HG03135 (cell line): Measurements from ENCODE around the gene KIF6.
"Not testable (repeated sequence)": the region's sequence is repeated elsewhere in the genome, so short reads cannot be mapped to it uniquely, and the experiment has no call there.

Source experiments
- ATAC-seq: cut with Tn5 transposase; IDR thresholded peaks from one replicate; pipeline ENCODE4 v1.9.1; 2021; ENCODE audit warnings: mild to moderate bottlenecking, moderate library complexity; ENCODE audit not compliant: unreplicated experiment

KIF6 gene

DNA sequence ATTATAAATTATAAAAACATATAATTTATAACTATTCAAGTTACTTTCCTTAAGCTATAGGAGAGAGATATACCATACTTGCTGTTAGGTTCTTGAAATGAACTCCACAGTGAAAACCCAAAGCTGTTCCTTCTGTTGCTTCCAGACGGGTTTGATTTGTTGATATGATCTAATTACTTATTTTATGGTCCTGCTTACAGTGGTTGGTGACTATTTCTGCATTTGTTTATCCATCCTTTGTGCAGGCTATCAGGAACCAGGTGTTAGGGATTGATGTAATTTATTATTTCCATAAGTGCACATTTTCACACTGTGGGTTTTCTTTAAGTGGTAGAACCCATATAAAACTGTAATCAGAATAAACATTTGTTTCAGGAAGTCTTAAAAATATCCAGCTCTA lies 167.1 kb downstream of the KIF6 start:
- ATAC-seq: no peak

- ATAC-seq: no peak
These were observed 170.1 kb downstream of the KIF6 start for GRCh38 chr6:39555136-39555535.

DNA sequence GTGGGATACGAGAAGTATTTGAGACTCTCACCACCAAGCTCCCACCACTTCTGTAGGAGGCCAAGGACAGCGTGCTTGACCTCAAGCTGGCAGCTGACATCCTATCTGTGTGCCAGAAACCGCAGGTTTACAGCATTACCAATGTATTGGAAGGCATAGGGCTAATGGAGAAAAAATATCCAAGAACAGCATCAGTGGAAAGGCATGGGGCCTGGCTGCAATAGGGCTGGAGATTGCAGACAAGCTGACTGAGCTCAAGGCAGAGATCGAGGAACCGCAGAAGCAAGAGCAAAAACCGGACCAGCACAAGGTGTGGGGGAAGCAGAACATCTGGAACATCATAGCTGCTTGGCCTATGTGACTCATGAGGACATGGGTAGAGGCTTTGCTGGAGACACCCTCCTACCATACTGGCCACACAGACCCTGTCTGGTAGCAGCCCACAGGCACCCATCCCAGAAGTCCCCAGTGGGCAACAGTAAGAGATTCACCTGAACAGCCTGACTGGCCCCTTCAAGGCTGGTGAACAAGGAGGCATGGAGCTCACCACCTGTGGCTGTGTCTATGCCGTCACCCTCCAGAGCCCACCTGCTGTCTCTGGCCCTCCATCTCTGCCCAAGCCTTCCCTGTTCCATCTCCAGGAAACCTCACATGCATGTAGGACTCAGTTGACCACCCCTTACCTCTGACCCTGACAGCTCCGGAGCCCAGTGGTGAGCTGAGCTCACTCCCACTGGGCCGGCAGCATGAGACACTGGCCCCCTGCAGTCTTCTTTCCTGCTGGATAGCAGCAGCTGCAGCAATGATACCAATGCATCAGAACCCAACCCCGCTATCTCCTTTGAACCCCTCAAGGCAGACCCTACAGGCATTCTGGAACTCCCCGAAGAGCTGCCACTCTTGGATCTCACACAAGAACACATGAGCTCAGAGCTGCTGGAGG lies 171.1 kb downstream of the KIF6 start:
- ATAC-seq: no peak

DNA sequence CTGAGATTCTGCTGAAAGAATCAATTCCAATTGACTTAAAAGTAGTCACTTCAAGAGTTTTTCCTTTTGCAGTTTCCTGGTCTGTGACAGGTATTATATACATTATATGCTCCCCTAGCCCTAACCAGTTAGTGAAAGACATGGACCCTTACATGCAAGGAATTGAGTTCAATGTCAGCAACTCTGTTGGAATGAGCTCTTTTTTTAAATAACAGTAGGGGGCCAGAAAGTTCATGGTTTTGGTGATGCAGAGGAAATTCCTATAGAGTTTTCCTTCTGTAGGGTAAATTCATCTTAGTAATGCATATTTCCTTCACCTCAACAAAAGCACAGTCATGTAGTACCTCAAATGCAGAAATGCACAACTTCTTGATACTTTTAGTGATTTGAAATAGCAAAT lies 172.2 kb downstream of the KIF6 start:
- no peak for ATAC-seq

DNA sequence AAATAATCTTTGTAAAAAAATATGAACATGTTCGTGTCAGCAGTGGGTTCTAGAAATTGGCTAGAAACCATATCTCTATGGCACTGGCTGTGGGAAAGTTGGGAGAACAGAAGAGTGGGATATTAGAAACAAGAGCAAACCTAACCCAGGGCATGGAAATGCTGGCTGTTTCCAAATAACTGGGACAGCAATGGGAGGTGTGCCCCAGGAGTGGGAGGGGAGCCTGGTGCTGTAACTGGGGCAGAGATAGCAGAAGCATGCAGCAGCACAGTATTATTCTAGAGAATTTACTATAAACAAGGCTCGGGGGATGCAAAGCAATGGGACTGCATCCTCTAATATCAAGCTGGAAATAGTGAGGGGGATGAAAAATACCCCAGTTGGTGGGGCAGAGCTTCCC lies 175.0 kb downstream of the KIF6 start:
- ATAC-seq: no peak

GRCh38 chr6:39546731-39547130 lies 178.5 kb downstream of the KIF6 start:
- no peak for ATAC-seq

GRCh38 chr6:39543950-39544349 lies 181.3 kb downstream of the KIF6 start:
- ATAC-seq: no peak

DNA sequence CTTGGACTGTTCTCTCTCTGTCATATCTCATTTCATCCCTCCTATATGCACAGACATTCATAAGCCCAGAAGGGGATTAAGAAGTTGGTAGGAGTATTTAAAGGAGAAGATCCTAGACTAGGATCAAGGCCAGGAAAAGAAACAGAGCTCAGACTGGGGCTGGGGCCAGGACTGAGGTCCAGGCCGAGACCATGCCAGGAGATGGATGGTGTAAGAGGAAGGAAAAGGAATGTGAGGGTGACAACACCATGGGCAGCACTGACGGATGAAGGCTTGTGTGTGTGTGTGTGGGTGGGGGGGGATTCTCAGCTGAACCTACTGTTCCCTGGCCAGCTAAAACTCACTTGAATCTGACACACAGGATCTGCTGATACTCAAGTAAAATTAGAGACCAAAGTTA lies 182.1 kb downstream of the KIF6 start:
- ATAC-seq: no peak

DNA sequence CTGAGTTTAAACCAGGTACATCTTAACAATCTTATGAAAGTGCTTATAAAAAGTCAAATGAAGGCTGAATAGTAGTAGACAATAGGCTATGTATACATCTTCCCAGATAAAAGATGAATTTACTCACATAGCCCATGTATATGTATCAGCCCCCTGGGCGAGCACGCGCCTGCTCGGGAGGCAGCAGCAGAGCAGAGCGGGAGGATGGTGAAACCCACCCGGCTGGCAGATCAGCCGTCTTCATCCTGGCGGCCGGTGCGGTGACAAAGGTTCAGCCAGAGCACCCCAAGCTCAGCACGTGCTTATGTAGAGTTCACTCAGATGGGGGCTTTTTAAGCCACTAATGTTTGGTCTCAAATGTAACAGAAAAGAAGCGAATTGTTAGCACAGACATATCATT lies 184.8 kb downstream of the KIF6 start:
- ATAC-seq: no peak

DNA sequence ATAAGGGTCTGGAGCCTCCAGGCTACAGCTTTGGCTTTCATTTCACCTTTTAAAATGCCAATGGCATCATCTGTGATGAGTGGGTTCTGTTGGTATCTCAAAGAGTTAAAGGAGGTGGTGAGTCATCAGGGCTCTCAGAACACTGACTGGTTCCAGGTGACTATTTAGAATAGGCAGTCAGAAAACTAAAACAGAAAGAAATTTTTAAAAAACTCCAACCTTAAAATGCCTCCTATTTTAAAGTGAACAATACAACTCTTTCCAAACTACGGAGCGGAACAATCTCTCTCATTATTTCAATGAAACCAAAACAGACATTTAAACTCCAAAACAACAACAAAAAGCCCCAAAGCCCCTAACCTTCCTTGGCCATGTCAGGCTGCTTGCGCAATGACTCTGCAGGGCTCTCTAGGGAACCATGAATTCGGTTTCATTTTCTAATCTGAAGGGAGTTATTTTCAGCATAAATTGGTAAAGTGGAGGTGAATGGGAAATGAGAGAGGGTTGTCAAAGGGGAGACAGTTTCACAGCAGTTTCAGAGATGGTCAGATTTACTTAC lies 194.9 kb downstream of the KIF6 start:
- peak; percentile 98 for ATAC-seq

GRCh38 chr6:39527792-39528564 lies 197.2 kb downstream of the KIF6 start:
- ATAC-seq: no peak

- ATAC-seq: no peak
These were observed 201.2 kb downstream of the KIF6 start for GRCh38 chr6:39524007-39524406.

DNA sequence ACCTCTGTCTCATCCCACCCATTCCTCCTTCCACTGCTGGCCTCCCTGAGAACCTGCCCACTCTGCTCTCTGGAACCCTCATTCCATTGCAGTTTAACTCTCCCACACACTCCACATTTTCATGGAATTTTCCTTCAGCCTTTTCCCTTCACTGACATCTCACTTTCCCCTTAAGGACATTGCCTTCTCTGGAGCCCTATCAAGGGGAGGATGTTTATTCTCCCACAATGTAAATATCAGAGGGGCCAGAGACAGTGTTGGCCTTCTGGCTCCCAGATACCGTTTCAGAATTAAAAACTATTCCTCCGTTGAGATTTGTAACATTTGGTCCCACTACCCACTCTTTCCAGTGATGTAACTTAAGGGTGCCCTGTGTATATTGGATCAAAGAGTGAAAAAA lies 203.2 kb downstream of the KIF6 start:
- ATAC-seq: no peak

DNA sequence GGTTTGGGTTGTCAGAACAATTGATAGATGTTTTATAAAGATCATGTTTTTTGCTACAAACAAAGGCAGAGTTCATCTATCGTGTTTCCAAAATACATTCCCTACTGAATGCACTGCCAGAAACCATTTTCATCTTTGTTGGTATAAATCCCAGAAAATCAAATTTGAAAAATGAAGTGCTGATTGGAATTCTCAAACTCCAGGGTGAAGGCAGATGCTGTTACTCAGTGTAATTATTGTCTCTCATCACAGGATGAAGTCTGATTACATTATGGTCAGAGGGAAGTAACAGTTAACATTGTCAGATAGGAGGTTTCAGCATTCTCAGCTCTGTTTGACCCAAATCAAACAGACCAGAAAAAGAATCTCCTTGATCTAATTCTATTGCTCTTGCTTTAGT lies 204.3 kb downstream of the KIF6 start:
- ATAC-seq: no peak

DNA sequence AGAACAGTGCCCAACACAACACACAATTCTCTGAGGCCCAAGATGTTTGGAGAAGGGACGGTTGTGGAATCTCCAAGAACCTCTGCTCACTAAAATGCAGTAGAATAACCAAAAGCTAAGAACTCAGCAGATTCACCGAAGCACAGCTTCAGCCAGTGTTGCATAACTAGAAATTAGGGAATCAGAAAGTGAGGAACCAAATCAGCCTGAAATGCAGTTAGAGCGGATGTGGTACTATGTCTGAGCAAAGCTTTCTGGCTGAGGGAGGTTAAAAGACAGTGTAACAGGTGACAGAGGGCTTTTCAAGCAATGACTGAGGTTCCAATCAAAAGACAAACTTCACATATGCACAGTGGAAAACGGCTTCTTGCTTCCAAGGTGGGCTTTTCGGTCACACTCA lies 204.8 kb downstream of the KIF6 start:
- no peak for ATAC-seq

- ATAC-seq: no peak
These were observed 207.0 kb downstream of the KIF6 start for GRCh38 chr6:39518221-39518620.

GRCh38 chr6:39517756-39518155 lies 207.5 kb downstream of the KIF6 start:
- no peak for ATAC-seq

- no peak for ATAC-seq
These were observed 208.7 kb downstream of the KIF6 start for GRCh38 chr6:39516471-39516870.

DNA sequence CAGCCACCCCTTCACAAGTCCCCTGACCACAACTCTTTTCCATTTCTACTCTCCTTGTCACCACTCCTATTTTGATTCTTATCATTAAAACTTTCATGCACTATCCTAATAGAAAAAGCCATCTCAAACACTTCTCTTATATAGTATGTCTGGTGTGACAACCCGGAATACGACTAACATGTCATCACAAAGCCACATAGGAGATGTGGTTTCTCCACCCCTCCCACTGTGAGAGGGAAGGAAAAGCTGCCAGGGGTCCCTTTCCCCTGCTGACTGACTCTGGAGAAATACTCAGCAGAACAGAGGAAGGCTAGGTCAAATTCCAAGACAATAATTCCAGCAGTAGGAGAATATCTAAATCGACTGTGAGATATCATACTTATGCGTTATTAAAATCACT lies 209.7 kb downstream of the KIF6 start:
- no peak for ATAC-seq

DNA sequence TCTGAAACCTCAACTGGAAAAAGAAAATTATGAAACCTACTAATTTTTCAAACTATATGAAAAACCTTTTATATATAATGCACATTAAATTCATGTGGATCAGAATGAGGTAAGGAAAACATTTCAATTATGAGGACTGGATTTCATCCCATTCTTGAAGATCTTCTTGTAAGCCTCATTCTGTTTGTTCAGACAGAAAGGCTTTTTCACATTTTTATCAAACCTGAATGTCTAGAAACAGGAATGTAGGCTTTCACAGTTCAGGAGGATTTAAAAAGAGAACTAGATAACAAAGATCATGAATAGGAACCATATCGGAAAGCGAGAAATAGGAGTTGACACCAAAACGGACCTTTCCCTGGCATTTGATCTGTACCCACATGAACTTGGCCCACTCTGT lies 210.2 kb downstream of the KIF6 start:
- no peak for ATAC-seq

GRCh38 chr6:39509831-39510230 lies 215.4 kb downstream of the KIF6 start:
- not testable (repeated sequence) for ATAC-seq

- ATAC-seq: no peak
These were observed 216.7 kb downstream of the KIF6 start for GRCh38 chr6:39508515-39508914.
